ENCODE measurements around the gene SOX30. TPM values are rescaled to one million over a fixed set of nuclear protein-coding genes. Genes with fewer than 3 reads are reported as not detected.
"Not testable (repeated sequence)": the region's sequence is repeated elsewhere in the genome, so short reads cannot be mapped to it uniquely, and the experiment has no call there.

The SOX30 gene
- polyA plus RNA-seq (ENCODE audit: insufficient read length in 3 of 3): under 1 TPM; 0.65 to 0.83 (median 0.83) TPM

- no peak for DNase-seq (ENCODE audit: low read depth in 3 of 3, low spot score in 2 of 3)
Measured at GRCh38 chr5:157652377-157652692, at the start of gene SOX30. SOX30 (minus strand) TSS chr5:157652438; CDS start chr5:157652078, 360 bp downstream.

- DNase-seq (ENCODE audit: low read depth in 3 of 3, low spot score in 2 of 3): not testable (repeated sequence)
Measured at GRCh38 chr5:157698674-157699073, 46.4 kb upstream of the SOX30 start.

GRCh38 chr5:157696154-157696553, 43.9 kb upstream of the SOX30 start:
- not testable (repeated sequence) for DNase-seq (ENCODE audit: low read depth in 3 of 3, low spot score in 2 of 3)

GRCh38 chr5:157693816-157694215, 41.6 kb upstream of the SOX30 start:
- not testable (repeated sequence) for DNase-seq (ENCODE audit: low read depth in 3 of 3, low spot score in 2 of 3)

GRCh38 chr5:157690690-157691433, 38.6 kb upstream of the SOX30 start:
- no peak for DNase-seq (ENCODE audit: low read depth in 3 of 3, low spot score in 2 of 3)

GRCh38 chr5:157689942-157690689, 37.9 kb upstream of the SOX30 start:
- no peak for DNase-seq (ENCODE audit: low read depth in 3 of 3, low spot score in 2 of 3)

- DNase-seq (ENCODE audit: low read depth in 3 of 3, low spot score in 2 of 3): no peak
Measured at GRCh38 chr5:157687198-157687554, 34.9 kb upstream of the SOX30 start.

- DNase-seq (ENCODE audit: low read depth in 3 of 3, low spot score in 2 of 3): not testable (repeated sequence)
Measured at GRCh38 chr5:157686276-157687197, 34.3 kb upstream of the SOX30 start.

GRCh38 chr5:157682257-157682656, 30.0 kb upstream of the SOX30 start:
- no peak for DNase-seq (ENCODE audit: low read depth in 3 of 3, low spot score in 2 of 3)

GRCh38 chr5:157681048-157681447, 28.8 kb upstream of the SOX30 start:
- no peak for DNase-seq (ENCODE audit: low read depth in 3 of 3, low spot score in 2 of 3)

GRCh38 chr5:157680239-157680638, 28.0 kb upstream of the SOX30 start:
- DNase-seq (ENCODE audit: low read depth in 3 of 3, low spot score in 2 of 3): no peak

GRCh38 chr5:157679801-157680200, 27.6 kb upstream of the SOX30 start:
- no peak for DNase-seq (ENCODE audit: low read depth in 3 of 3, low spot score in 2 of 3)

GRCh38 chr5:157677931-157678330, 25.7 kb upstream of the SOX30 start:
- no peak for DNase-seq (ENCODE audit: low read depth in 3 of 3, low spot score in 2 of 3)

- not testable (repeated sequence) for DNase-seq (ENCODE audit: low read depth in 3 of 3, low spot score in 2 of 3)
Measured at GRCh38 chr5:157674351-157674750, 22.1 kb upstream of the SOX30 start.

GRCh38 chr5:157672976-157673375, 20.7 kb upstream of the SOX30 start:
- DNase-seq (ENCODE audit: low read depth in 3 of 3, low spot score in 2 of 3): no peak

GRCh38 chr5:157671592-157672330, 19.5 kb upstream of the SOX30 start:
- DNase-seq (ENCODE audit: low read depth in 3 of 3, low spot score in 2 of 3): no peak

GRCh38 chr5:157670662-157671591, 18.7 kb upstream of the SOX30 start, which contains the start of gene C5orf52:
C5orf52 (plus strand) TSS chr5:157671533; CDS start chr5:157671615, 82 bp downstream.
- peak in 2 of 3 donors; percentile 37 to 39 for DNase-seq (ENCODE audit: low read depth in 3 of 3, low spot score in 2 of 3)

- DNase-seq (ENCODE audit: low read depth in 3 of 3, low spot score in 2 of 3): no peak
Measured at GRCh38 chr5:157669701-157670097, 17.5 kb upstream of the SOX30 start.

GRCh38 chr5:157668356-157668755, 16.1 kb upstream of the SOX30 start:
- DNase-seq (ENCODE audit: low read depth in 3 of 3, low spot score in 2 of 3): no peak

Data from right renal cortex interstitium (tissue), 3 donors.